ENCODE results near the gene MMP17. TPM values are rescaled to one million over a fixed set of nuclear protein-coding genes. Genes with fewer than 3 reads are reported as not detected.

The MMP17 gene
- total RNA-seq, 1 donor from 2014 or later, result 0.69 TPM

GRCh38 chr12:131795064-131795463, 33.1 kb upstream of the MMP17 start:
- H3K4me3 ChIP-seq (ENCODE audit: low read depth, low read length), result no peak overlapping the region
- no peak for TF ChIP-seq CTCF (conservative IDR thresholded peaks at IDR 0.05; ENCODE audit: low read depth, low read length)
- DNase-seq (ENCODE audit: low read depth), result no peak

GRCh38 chr12:131795690-131796410, 32.3 kb upstream of the MMP17 start:
- no peak for TF ChIP-seq CTCF (conservative IDR thresholded peaks at IDR 0.05; ENCODE audit: low read depth, low read length)
- no peak overlapping the region for H3K4me3 ChIP-seq (ENCODE audit: low read depth, low read length)
- DNase-seq (ENCODE audit: low read depth), result no peak

GRCh38 chr12:131796411-131796736, 31.8 kb upstream of the MMP17 start:
- no peak for TF ChIP-seq CTCF (conservative IDR thresholded peaks at IDR 0.05; ENCODE audit: low read depth, low read length)
- H3K4me3 ChIP-seq (ENCODE audit: low read depth, low read length), result no peak overlapping the region
- no peak for DNase-seq (ENCODE audit: low read depth)

- DNase-seq (ENCODE audit: low read depth), result no peak
- no peak overlapping the region for H3K4me3 ChIP-seq (ENCODE audit: low read depth, low read length)
- TF ChIP-seq CTCF (conservative IDR thresholded peaks at IDR 0.05; ENCODE audit: low read depth, low read length), result no peak
Measured at GRCh38 chr12:131796754-131797587, 31.2 kb upstream of the MMP17 start.

GRCh38 chr12:131797588-131797934, 30.6 kb upstream of the MMP17 start:
- no peak overlapping the region for H3K4me3 ChIP-seq (ENCODE audit: low read depth, low read length)
- TF ChIP-seq CTCF (conservative IDR thresholded peaks at IDR 0.05; ENCODE audit: low read depth, low read length), result no peak
- no peak for DNase-seq (ENCODE audit: low read depth)

- no peak overlapping the region for H3K4me3 ChIP-seq (ENCODE audit: low read depth, low read length)
- TF ChIP-seq CTCF (conservative IDR thresholded peaks at IDR 0.05; ENCODE audit: low read depth, low read length), result no peak
- DNase-seq (ENCODE audit: low read depth), result no peak
Measured at GRCh38 chr12:131799195-131799594, 29.0 kb upstream of the MMP17 start.

All from epithelial cell of proximal tubule (primary cell).